Mesendoderm (in vitro differentiated cells): ENCODE measurements around the gene HMHB1.

Source experiments
- DNase-seq: peaks from one replicate; pipeline ENCODE4 v3.0.0; 2013
- H2AK5ac ChIP-seq: 2 replicates; pipeline ENCODE4 v1.6.1; 2013; ENCODE audit warnings: low read length, inconsistent platforms
- H2BK120ac ChIP-seq: 2 replicates; pipeline ENCODE4 v1.6.1; 2013; ENCODE audit warnings: low read depth, mild to moderate bottlenecking, low read length, moderate library complexity, mixed read lengths
- H2BK15ac ChIP-seq: replicated peaks from 2 replicates; pipeline ENCODE4 v1.6.1; 2013; ENCODE audit warnings: low read depth, mild to moderate bottlenecking, moderate library complexity
- H2BK5ac ChIP-seq: 2 replicates; pipeline ENCODE4 v1.6.1; 2013; ENCODE audit warnings: low read length, inconsistent platforms
- H3K18ac ChIP-seq: 2 replicates; pipeline ENCODE4 v1.6.1; 2013; ENCODE audit warnings: mild to moderate bottlenecking, low read length, mixed read lengths
- H3K23ac ChIP-seq: one replicate; pipeline ENCODE4 v1.6.1; 2013; ENCODE audit warnings: low read length
- H3K27ac ChIP-seq: 2 replicates; pipeline ENCODE4 v1.5.1; 2013; ENCODE audit warnings: low read depth, mild to moderate bottlenecking, inconsistent platforms, low read length, moderate library complexity
- H3K27me3 ChIP-seq: 2 replicates; pipeline ENCODE4 v1.6.1; 2013; ENCODE audit warnings: low read length, control low read depth, mild to moderate bottlenecking, inconsistent platforms; ENCODE audit not compliant: insufficient read depth, poor library complexity
- H3K36me3 ChIP-seq: 2 replicates; pipeline ENCODE4 v1.6.1; 2013; ENCODE audit warnings: low read length, inconsistent platforms; ENCODE audit not compliant: control insufficient read depth, insufficient read depth
- H3K4ac ChIP-seq: one replicate; pipeline ENCODE4 v1.6.1; 2013; ENCODE audit warnings: low read depth, mild to moderate bottlenecking, low read length, moderate library complexity
- H3K4me1 ChIP-seq: 2 replicates; pipeline ENCODE4 v1.6.1; 2013; ENCODE audit warnings: low read depth, low read length, inconsistent platforms; ENCODE audit not compliant: control insufficient read depth
- H3K4me2 ChIP-seq: 2 replicates; pipeline ENCODE4 v1.6.1; 2013; ENCODE audit warnings: low read length
- H3K4me3 ChIP-seq: 2 replicates; pipeline ENCODE4 v1.5.1; 2013; ENCODE audit warnings: mild to moderate bottlenecking, low read length
- H3K56ac ChIP-seq: one replicate; pipeline ENCODE4 v1.6.1; 2013; ENCODE audit warnings: low read length
- H3K79me1 ChIP-seq: 2 replicates; pipeline ENCODE4 v1.6.1; 2013; ENCODE audit warnings: low read length, inconsistent platforms
- H3K79me2 ChIP-seq: 2 replicates; pipeline ENCODE4 v1.6.1; 2013; ENCODE audit warnings: mild to moderate bottlenecking, low read length; ENCODE audit not compliant: control insufficient read depth, insufficient read depth
- H3K9ac ChIP-seq: 2 replicates; pipeline ENCODE4 v1.6.1; 2013; ENCODE audit warnings: low read length, inconsistent platforms
- H4K5ac ChIP-seq: one replicate; pipeline ENCODE4 v1.6.1; 2013; ENCODE audit warnings: low read length
- H4K8ac ChIP-seq: one replicate; pipeline ENCODE4 v1.6.1; 2013; ENCODE audit warnings: low read depth, mild to moderate bottlenecking, control low read depth, low read length, moderate library complexity
- WGBS: extraction: QIAGEN DNeasy Blood & Tissue Kit; methylation state at CpG from one replicate; pipeline ENCODE4 v1.1.7; 2013; ENCODE audit warnings: low lambda C conversion rate, missing lambda C conversion rate; ENCODE audit not compliant: insufficient coverage; ENCODE audit errors: extremely low coverage; 5-methylcytosine and 5-hydroxymethylcytosine counted together

Gene HMHB1

GRCh38 chr5:143793249-143793648 lies 18.7 kb upstream of the HMHB1 start:
- no peak overlapping the region for H3K56ac ChIP-seq
- no CpG with 5 or more reads among the region's 2 CpGs for WGBS
- H3K4me1 ChIP-seq = no peaks in the 10 kb centered on the region

GRCh38 chr5:143796125-143796524 lies 15.8 kb upstream of the HMHB1 start:
- Histone ChIP-seq H3K27me3 (no peaks in the 10 kb centered on the region), H4K8ac (no peak overlapping the region), H3K36me3 (no peaks in the 10 kb centered on the region), H3K4me2 (no peak overlapping the region), H3K56ac (peak overlapping the region; percentile 22), H3K4ac (no peak overlapping the region), H3K23ac (no peak overlapping the region), H3K27ac (no peak overlapping the region), H3K18ac (no peak overlapping the region), H2BK120ac (no peak overlapping the region), H3K79me1 (no peaks in the 10 kb centered on the region), H4K5ac (no peak overlapping the region), H2BK5ac (no peak overlapping the region), H2AK5ac (no peak overlapping the region), H3K4me3 (no peak overlapping the region), H3K79me2 (no peaks in the 10 kb centered on the region), H3K9ac (no peak overlapping the region), H3K4me1 (no peaks in the 10 kb centered on the region), H2BK15ac (no peak overlapping the region)
- DNase-seq = no peak
- no CpG with 5 or more reads among the region's 4 CpGs for WGBS

More at GRCh38 chr5:143793249-143793648, 18.7 kb upstream of the HMHB1 start:
- Histone ChIP-seq H3K23ac (no peak overlapping the region), H3K79me2 (no peaks in the 10 kb centered on the region), H3K27me3 (no peaks in the 10 kb centered on the region), H2AK5ac (no peak overlapping the region), H3K79me1 (no peaks in the 10 kb centered on the region), H3K18ac (no peak overlapping the region), H3K36me3 (no peaks in the 10 kb centered on the region), H3K4me3 (no peak overlapping the region), H3K27ac (no peak overlapping the region), H2BK15ac (no peak overlapping the region), H3K4me2 (no peak overlapping the region), H2BK120ac (no peak overlapping the region), H3K4ac (no peak overlapping the region), H3K9ac (no peak overlapping the region), H4K8ac (no peak overlapping the region), H2BK5ac (no peak overlapping the region), H4K5ac (no peak overlapping the region)
- no peak for DNase-seq

GRCh38 chr5:143796753-143797152 lies 15.2 kb upstream of the HMHB1 start:
- no peaks in the 10 kb centered on the region for H3K36me3 ChIP-seq
- H3K27ac ChIP-seq = no peak overlapping the region
- WGBS = no CpG with 5 or more reads among the region's 5 CpGs
- no peak overlapping the region for H3K18ac ChIP-seq
- no peak overlapping the region for H2BK120ac ChIP-seq
- no peak overlapping the region for H3K4me3 ChIP-seq
- no peaks in the 10 kb centered on the region for H3K79me1 ChIP-seq
- H2AK5ac ChIP-seq = no peak overlapping the region
- H3K79me2 ChIP-seq = no peaks in the 10 kb centered on the region
- no peak overlapping the region for H2BK5ac ChIP-seq
- no peak overlapping the region for H3K56ac ChIP-seq
- no peak overlapping the region for H4K8ac ChIP-seq
- no peak overlapping the region for H3K9ac ChIP-seq
- no peak overlapping the region for H2BK15ac ChIP-seq
- H4K5ac ChIP-seq = no peak overlapping the region
- no peak overlapping the region for H3K4ac ChIP-seq
- H3K4me2 ChIP-seq = no peak overlapping the region
- no peak for DNase-seq
- H3K23ac ChIP-seq = no peak overlapping the region
- no peaks in the 10 kb centered on the region for H3K27me3 ChIP-seq
- H3K4me1 ChIP-seq = no peaks in the 10 kb centered on the region

GRCh38 chr5:143800715-143801114 lies 11.2 kb upstream of the HMHB1 start:
- Histone ChIP-seq H3K36me3 (no peaks in the 10 kb centered on the region), H3K79me2 (no peaks in the 10 kb centered on the region), H3K9ac (no peak overlapping the region), H4K8ac (no peak overlapping the region), H2BK5ac (no peak overlapping the region), H3K27ac (no peak overlapping the region), H2BK15ac (no peak overlapping the region), H3K4ac (no peak overlapping the region), H2BK120ac (no peak overlapping the region), H2AK5ac (no peak overlapping the region), H3K4me2 (no peak overlapping the region), H3K4me3 (no peak overlapping the region), H3K23ac (no peak overlapping the region), H3K27me3 (no peaks in the 10 kb centered on the region), H3K18ac (no peak overlapping the region), H3K4me1 (no peaks in the 10 kb centered on the region), H4K5ac (no peak overlapping the region), H3K79me1 (no peaks in the 10 kb centered on the region), H3K56ac (no peak overlapping the region)
- no peak for DNase-seq
- no CpG with 5 or more reads among the region's 2 CpGs for whole genome bisulfite sequencing

GRCh38 chr5:143801252-143801939 lies 10.6 kb upstream of the HMHB1 start:
- Histone ChIP-seq H3K4me3 (no peak overlapping the region), H3K27me3 (no peaks in the 10 kb centered on the region), H3K18ac (no peak overlapping the region), H3K27ac (no peak overlapping the region), H3K79me2 (no peaks in the 10 kb centered on the region), H3K4ac (no peak overlapping the region), H2BK15ac (no peak overlapping the region), H3K36me3 (no peaks in the 10 kb centered on the region), H2BK120ac (no peak overlapping the region), H4K8ac (no peak overlapping the region), H3K56ac (no peak overlapping the region), H3K4me1 (no peaks in the 10 kb centered on the region), H3K4me2 (no peak overlapping the region), H3K79me1 (no peaks in the 10 kb centered on the region), H2AK5ac (no peak overlapping the region), H4K5ac (no peak overlapping the region), H3K9ac (no peak overlapping the region), H2BK5ac (no peak overlapping the region), H3K23ac (no peak overlapping the region)
- WGBS = no CpG with 5 or more reads among the region's 6 CpGs
- DNase-seq = no peak

GRCh38 chr5:143805861-143806260 lies 6.1 kb upstream of the HMHB1 start:
- no peak overlapping the region for H2AK5ac ChIP-seq

More at GRCh38 chr5:143805861-143806260, 6.1 kb upstream of the HMHB1 start:
- Histone ChIP-seq H3K4ac (no peak overlapping the region), H3K9ac (no peak overlapping the region), H4K8ac (no peak overlapping the region), H3K4me1 (no peaks in the 10 kb centered on the region), H2BK15ac (no peak overlapping the region), H3K79me2 (no peaks in the 10 kb centered on the region), H2BK120ac (no peak overlapping the region), H3K27ac (no peak overlapping the region), H3K23ac (no peak overlapping the region), H3K4me2 (no peak overlapping the region), H3K18ac (no peak overlapping the region), H3K4me3 (no peak overlapping the region), H3K27me3 (no peaks in the 10 kb centered on the region), H3K36me3 (no peaks in the 10 kb centered on the region), H3K56ac (no peak overlapping the region), H3K79me1 (no peaks in the 10 kb centered on the region), H4K5ac (no peak overlapping the region), H2BK5ac (no peak overlapping the region)
- DNase-seq = no peak
- no CpG with 5 or more reads among the region's 2 CpGs for WGBS
